ENCODE data around the gene RYR2. TPM values are rescaled to one million over a fixed set of nuclear protein-coding genes. Genes with fewer than 3 reads are reported as not detected.

The RYR2 gene
- total RNA-seq, 6 experiments from 2014 or later = 0.02 to 0.43 (median 0.16) TPM

GRCh38 chr1:237340892-237341291, 298.9 kb downstream of the RYR2 start:
- no peak for TF ChIP-seq POLR2A (IDR thresholded peaks at IDR 0.05)
- Histone ChIP-seq H3K4me1 (no peaks in the 10 kb centered on the region), H3K36me3 (no peaks in the 10 kb centered on the region), H3K9me3 (no peaks in the 10 kb centered on the region), H3K4me3 (no peak overlapping the region), H3K27ac (no peak overlapping the region), H3K27me3 (no peaks in the 10 kb centered on the region)
- 41% methylated on average over 3 of the region's 3 CpGs for WGBS (ENCODE audit: insufficient coverage, low coverage, low lambda C conversion rate, missing lambda C conversion rate)
- intact Hi-C loops (cut with DNase I) = no loop called here
- ATAC-seq (no peak), DNase-seq (no peak)

GRCh38 chr1:237341391-237341790, 299.4 kb downstream of the RYR2 start:
- no peaks in the 10 kb centered on the region for H3K27me3 ChIP-seq
- no peaks in the 10 kb centered on the region for H3K4me1 ChIP-seq
- ATAC-seq (no peak), DNase-seq (no peak)
- H3K27ac ChIP-seq = no peak overlapping the region
- 31% methylated on average over 3 of the region's 3 CpGs for WGBS (ENCODE audit: insufficient coverage, low coverage, low lambda C conversion rate, missing lambda C conversion rate)
- intact Hi-C loops (cut with DNase I) = no loop called here
- no peak for TF ChIP-seq CTCF (IDR thresholded peaks at IDR 0.05)
- TF ChIP-seq POLR2A (IDR thresholded peaks at IDR 0.05) = no peak
- H3K4me3 ChIP-seq = no peak overlapping the region
- H3K9me3 ChIP-seq = no peaks in the 10 kb centered on the region
- H3K36me3 ChIP-seq = no peaks in the 10 kb centered on the region

- no peak overlapping the region for H3K4me3 ChIP-seq
- DNase-seq (no peak), ATAC-seq (no peak)
- H3K27ac ChIP-seq = no peak overlapping the region
- no peaks in the 10 kb centered on the region for H3K27me3 ChIP-seq
- TF ChIP-seq POLR2A (IDR thresholded peaks at IDR 0.05) = no peak
- no peak for TF ChIP-seq CTCF (IDR thresholded peaks at IDR 0.05)
- H3K36me3 ChIP-seq = no peaks in the 10 kb centered on the region
- no peaks in the 10 kb centered on the region for H3K4me1 ChIP-seq
- H3K9me3 ChIP-seq = no peaks in the 10 kb centered on the region
- intact Hi-C loops (cut with DNase I) = no loop called here
- 69% methylated on average over 5 of the region's 6 CpGs for WGBS (ENCODE audit: insufficient coverage, low coverage, low lambda C conversion rate, missing lambda C conversion rate)
Observed at GRCh38 chr1:237342730-237343129, 300.7 kb downstream of the RYR2 start.

- H3K36me3 ChIP-seq = no peaks in the 10 kb centered on the region
- H3K4me1 ChIP-seq = no peaks in the 10 kb centered on the region
- H3K27ac ChIP-seq = no peak overlapping the region
- no peak overlapping the region for H3K4me3 ChIP-seq
- intact Hi-C loops (cut with DNase I) = no loop called here
- no peak for DNase-seq
- TF ChIP-seq POLR2A (IDR thresholded peaks at IDR 0.05) (no peak), CTCF (IDR thresholded peaks at IDR 0.05) (no peak)
- ATAC-seq = no peak
- no peaks in the 10 kb centered on the region for H3K9me3 ChIP-seq
- WGBS (ENCODE audit: insufficient coverage, low coverage, low lambda C conversion rate, missing lambda C conversion rate) = 59% methylated on average over 3 of the region's 3 CpGs
- no peaks in the 10 kb centered on the region for H3K27me3 ChIP-seq
Observed at GRCh38 chr1:237352747-237353146, 310.8 kb downstream of the RYR2 start.

- intact Hi-C loops (cut with DNase I) = no loop called here
- no peak for TF ChIP-seq POLR2A (IDR thresholded peaks at IDR 0.05)
- TF ChIP-seq CTCF (IDR thresholded peaks at IDR 0.05) = no peak
- no peaks in the 10 kb centered on the region for H3K27me3 ChIP-seq
- no peak overlapping the region for H3K4me3 ChIP-seq
- DNase-seq (no peak), ATAC-seq (no peak)
- no peaks in the 10 kb centered on the region for H3K36me3 ChIP-seq
- WGBS (ENCODE audit: insufficient coverage, low coverage, low lambda C conversion rate, missing lambda C conversion rate) = 67% methylated on average over 4 of the region's 4 CpGs
- H3K9me3 ChIP-seq = no peaks in the 10 kb centered on the region
- no peak overlapping the region for H3K27ac ChIP-seq
- H3K4me1 ChIP-seq = no peaks in the 10 kb centered on the region
Observed at GRCh38 chr1:237353918-237354317, 311.9 kb downstream of the RYR2 start.
